GM19035 (cell line): ENCODE data around the gene CLEC16A.

Experiments used
- ATAC-seq: cut with Tn5 transposase; IDR thresholded peaks from one replicate; pipeline ENCODE4 v1.9.1; 2021; ENCODE audit not compliant: unreplicated experiment

CLEC16A gene

GRCh38 chr16:11133344-11133943 is 189.1 kb downstream of the CLEC16A start:
- no peak for ATAC-seq

GRCh38 chr16:11134722-11135463 is 190.5 kb downstream of the CLEC16A start:
- no peak for ATAC-seq

GRCh38 chr16:11135464-11135973 is 191.2 kb downstream of the CLEC16A start:
- no peak for ATAC-seq

- no peak for ATAC-seq
These were observed 192.2 kb downstream of the CLEC16A start for GRCh38 chr16:11136600-11136999.

GRCh38 chr16:11138022-11138768 is 193.8 kb downstream of the CLEC16A start:
- ATAC-seq: no peak

GRCh38 chr16:11138769-11139325 is 194.5 kb downstream of the CLEC16A start:
- no peak for ATAC-seq

GRCh38 chr16:11139326-11140097 is 195.1 kb downstream of the CLEC16A start:
- ATAC-seq: no peak

- ATAC-seq: no peak
These were observed 195.7 kb downstream of the CLEC16A start for GRCh38 chr16:11140098-11140375.

GRCh38 chr16:11140466-11140865 is 196.1 kb downstream of the CLEC16A start:
- ATAC-seq: no peak

GRCh38 chr16:11140867-11141266 is 196.5 kb downstream of the CLEC16A start:
- ATAC-seq: no peak

- ATAC-seq: no peak
These were observed 197.3 kb downstream of the CLEC16A start for GRCh38 chr16:11141409-11142260.

- no peak for ATAC-seq
These were observed 197.9 kb downstream of the CLEC16A start for GRCh38 chr16:11142261-11142630.

- no peak for ATAC-seq
These were observed 198.6 kb downstream of the CLEC16A start for GRCh38 chr16:11142951-11143350.

- no peak for ATAC-seq
These were observed 199.1 kb downstream of the CLEC16A start for GRCh38 chr16:11143372-11144035.

- no peak for ATAC-seq
These were observed 199.8 kb downstream of the CLEC16A start for GRCh38 chr16:11144122-11144521.

GRCh38 chr16:11145173-11145818 is 200.9 kb downstream of the CLEC16A start:
- no peak for ATAC-seq

- no peak for ATAC-seq
These were observed 201.5 kb downstream of the CLEC16A start for GRCh38 chr16:11145819-11146211.

GRCh38 chr16:11147033-11147753 is 202.8 kb downstream of the CLEC16A start:
- no peak for ATAC-seq
